ENCODE data around the gene HKDC1.

HKDC1 gene

DNA sequence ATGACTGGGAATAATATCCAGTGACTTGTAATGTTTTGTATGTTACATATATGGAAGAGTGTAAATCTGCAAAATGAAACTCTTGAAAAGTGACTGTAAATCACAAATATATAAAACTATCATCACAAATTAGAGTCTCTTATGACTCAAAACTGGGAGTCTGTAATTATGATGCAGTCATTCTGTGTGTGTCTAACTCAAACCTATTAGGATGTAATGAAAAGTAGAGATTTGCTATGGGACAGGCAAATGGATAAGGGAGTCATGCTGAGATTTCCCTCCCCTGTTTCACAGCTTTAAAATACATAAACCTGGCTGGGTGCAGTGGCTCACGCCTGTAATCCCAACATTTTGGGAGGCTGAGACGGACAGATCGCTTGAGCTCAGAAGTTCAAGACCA, 8.6 kb upstream of the HKDC1 start:
- H3K27me3 ChIP-seq = no peaks in the 10 kb centered on the region
- H3K36me3 ChIP-seq = peaks cover 12% of the 10 kb centered on the region
- H3K27ac ChIP-seq = no peak overlapping the region
- TF ChIP-seq, protein P1, sequence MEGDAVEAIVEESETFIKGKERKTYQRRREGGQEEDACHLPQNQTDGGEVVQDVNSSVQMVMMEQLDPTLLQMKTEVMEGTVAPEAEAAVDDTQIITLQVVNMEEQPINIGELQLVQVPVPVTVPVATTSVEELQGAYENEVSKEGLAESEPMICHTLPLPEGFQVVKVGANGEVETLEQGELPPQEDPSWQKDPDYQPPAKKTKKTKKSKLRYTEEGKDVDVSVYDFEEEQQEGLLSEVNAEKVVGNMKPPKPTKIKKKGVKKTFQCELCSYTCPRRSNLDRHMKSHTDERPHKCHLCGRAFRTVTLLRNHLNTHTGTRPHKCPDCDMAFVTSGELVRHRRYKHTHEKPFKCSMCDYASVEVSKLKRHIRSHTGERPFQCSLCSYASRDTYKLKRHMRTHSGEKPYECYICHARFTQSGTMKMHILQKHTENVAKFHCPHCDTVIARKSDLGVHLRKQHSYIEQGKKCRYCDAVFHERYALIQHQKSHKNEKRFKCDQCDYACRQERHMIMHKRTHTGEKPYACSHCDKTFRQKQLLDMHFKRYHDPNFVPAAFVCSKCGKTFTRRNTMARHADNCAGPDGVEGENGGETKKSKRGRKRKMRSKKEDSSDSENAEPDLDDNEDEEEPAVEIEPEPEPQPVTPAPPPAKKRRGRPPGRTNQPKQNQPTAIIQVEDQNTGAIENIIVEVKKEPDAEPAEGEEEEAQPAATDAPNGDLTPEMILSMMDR (IDR thresholded peaks at IDR 0.05) = no peak
- H3K4me3 ChIP-seq (ENCODE audit: low read depth in 1 of 2, low read length in 1 of 2) = no peak overlapping the region
- H3K9me3 ChIP-seq = no peaks in the 10 kb centered on the region
- H3K4me1 ChIP-seq (ENCODE audit: control insufficient read depth in 1 of 2, insufficient read depth in 1 of 2, low read depth in 1 of 2, low read length in 1 of 2) = peaks cover 16 to 20% of the 10 kb centered on the region in 2 experiments

DNA sequence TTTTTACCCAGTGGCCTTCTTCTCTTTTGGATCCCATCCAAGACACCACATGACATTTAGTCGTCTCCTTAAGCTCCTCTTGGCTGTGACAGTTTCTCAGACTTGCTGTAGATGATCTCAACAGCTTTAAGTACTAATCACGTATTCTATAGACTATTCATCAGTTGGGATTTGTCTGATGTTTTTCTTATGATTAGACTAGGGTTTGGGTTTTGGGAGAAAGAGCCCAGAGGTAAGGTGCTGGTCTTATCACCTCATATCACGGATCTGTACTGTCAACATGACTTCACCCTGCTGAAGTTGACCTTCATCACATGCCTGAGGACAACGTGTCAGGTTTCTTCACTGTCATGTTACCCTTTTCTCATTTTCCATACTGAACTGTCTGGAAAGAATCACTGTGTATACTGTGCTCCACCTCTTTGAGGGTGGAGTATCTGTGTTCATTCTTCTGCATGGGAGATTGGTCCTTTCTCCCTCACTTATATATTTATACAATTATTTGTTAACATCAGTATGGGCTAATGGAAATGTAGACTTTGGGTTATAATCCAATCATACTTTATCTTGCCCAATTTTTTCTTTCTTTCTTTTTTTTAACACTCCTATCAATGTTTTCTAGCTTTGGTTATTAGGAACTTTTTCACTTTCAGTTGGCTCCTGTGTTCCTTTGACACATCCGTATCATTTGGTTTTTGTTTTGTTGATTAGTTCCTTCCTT, 6.4 kb upstream of the HKDC1 start:
- no peaks in the 10 kb centered on the region for H3K27me3 ChIP-seq
- TF ChIP-seq, protein P1 (IDR thresholded peaks at IDR 0.05) = no peak
- peaks cover 16 to 20% of the 10 kb centered on the region in 2 experiments for H3K4me1 ChIP-seq (ENCODE audit: control insufficient read depth in 1 of 2, insufficient read depth in 1 of 2, low read depth in 1 of 2, low read length in 1 of 2)
- no peak overlapping the region for H3K27ac ChIP-seq
- H3K9me3 ChIP-seq = no peaks in the 10 kb centered on the region
- no peak overlapping the region for H3K4me3 ChIP-seq (ENCODE audit: low read depth in 1 of 2, low read length in 1 of 2)
- H3K36me3 ChIP-seq = no peaks in the 10 kb centered on the region

DNA sequence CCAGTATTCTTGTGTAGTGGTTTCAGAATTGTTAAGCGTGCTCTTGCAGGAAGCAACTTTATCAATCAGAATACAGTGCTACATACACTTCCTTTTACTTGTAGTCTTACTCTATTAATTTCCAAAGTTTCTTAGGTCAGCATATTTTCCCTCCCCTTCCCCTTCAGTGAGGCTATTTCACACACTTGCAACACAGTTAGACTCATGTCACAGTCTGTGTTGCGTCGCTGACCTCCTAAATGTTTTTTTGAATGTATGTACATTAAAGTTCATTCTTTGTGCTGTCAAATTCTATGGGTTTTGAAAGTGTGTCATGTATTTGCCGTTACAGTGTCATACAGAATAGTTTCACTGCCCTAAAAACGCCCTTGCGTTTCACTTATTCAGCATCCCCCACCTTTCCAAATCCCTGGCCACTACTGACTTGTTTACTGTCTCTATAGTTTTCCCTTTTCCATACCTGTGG, 5.4 kb upstream of the HKDC1 start:
- Histone ChIP-seq H3K27ac (peak overlapping the region; percentile 60), H3K36me3 (no peaks in the 10 kb centered on the region), H3K27me3 (no peaks in the 10 kb centered on the region), H3K4me1 (ENCODE audit: control insufficient read depth in 1 of 2, insufficient read depth in 1 of 2, low read depth in 1 of 2, low read length in 1 of 2) (peaks cover 16 to 20% of the 10 kb centered on the region in 2 experiments), H3K9me3 (no peaks in the 10 kb centered on the region), H3K4me3 (ENCODE audit: low read depth in 1 of 2, low read length in 1 of 2) (peak overlapping the region in 1 of 2 experiments; percentile 25)
- TF ChIP-seq, protein P1 (IDR thresholded peaks at IDR 0.05) = no peak

DNA sequence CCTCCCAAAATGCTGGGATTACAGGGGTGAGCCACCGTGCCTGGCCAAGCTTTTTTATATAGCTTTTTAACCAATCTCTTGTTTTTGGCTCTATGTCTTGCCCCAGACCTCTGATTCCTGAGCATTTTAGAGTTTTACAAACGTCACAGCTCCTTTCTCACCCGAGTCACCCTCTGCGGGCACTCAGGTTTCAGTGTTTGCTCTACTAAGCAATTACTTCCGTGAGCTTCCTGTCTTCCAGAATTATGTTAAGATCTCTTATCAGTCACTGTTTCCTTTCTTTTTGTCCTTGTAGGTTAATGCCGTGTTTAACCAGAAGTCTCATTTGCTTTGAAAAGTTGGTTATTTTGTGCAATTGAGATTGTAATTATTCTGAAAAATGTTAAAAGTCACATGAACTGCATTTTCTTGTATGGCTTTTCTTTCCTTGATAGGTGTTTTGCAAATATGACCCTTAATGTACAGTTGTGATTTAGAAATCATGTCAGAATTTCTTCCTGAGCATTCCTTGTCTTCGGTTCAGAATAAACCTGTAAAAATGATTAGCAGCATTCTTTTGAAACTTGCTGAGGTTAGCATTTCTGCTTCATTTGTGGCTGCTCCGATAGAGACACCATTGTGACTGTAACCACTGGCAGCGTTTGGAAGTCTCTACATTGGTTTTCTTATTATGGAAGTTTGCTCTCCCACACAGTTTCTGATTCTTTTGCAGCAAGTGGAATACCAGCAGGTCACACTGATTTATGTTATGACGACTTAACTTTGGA, 4.5 kb upstream of the HKDC1 start:
- no peaks in the 10 kb centered on the region for H3K27me3 ChIP-seq
- H3K4me3 ChIP-seq (ENCODE audit: low read depth in 1 of 2, low read length in 1 of 2) = peak overlapping the region in 1 of 2 experiments; percentile 25
- H3K36me3 ChIP-seq = no peaks in the 10 kb centered on the region
- H3K4me1 ChIP-seq (ENCODE audit: control insufficient read depth in 1 of 2, insufficient read depth in 1 of 2, low read depth in 1 of 2, low read length in 1 of 2) = peaks cover 16 to 20% of the 10 kb centered on the region in 2 experiments
- TF ChIP-seq, protein P1 (IDR thresholded peaks at IDR 0.05) = no peak
- H3K27ac ChIP-seq = peak overlapping the region; percentile 60
- H3K9me3 ChIP-seq = no peaks in the 10 kb centered on the region

DNA sequence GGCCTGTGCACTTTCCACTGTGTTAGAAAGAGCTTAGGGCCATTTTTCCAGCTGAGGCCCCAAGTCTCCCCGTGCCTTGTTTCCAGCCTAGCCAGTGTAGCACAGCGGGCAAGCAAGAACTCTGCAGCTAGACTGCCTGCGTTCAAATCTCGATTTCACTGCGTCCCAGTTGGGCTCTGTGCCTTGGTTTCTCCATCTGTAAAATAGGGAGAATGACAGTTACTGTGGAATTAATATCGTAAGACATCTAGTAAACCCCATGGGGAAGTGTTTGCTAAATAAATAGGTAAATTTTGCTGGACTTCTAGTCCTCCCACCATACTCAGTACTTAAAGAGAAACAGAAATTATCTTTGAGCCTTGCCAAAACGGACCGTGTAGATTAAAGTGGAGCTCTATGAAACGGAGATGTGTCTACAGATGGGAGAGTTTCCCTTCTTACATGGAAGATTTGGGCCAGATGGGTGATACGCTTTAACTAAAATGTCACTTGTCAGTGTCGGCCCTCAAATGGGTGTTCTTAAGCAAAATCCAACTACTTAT, 3.5 kb upstream of the HKDC1 start:
- Histone ChIP-seq H3K36me3 (no peaks in the 10 kb centered on the region), H3K4me3 (ENCODE audit: low read depth in 1 of 2, low read length in 1 of 2) (no peak overlapping the region), H3K27ac (no peak overlapping the region), H3K9me3 (no peaks in the 10 kb centered on the region), H3K27me3 (no peaks in the 10 kb centered on the region), H3K4me1 (ENCODE audit: control insufficient read depth in 1 of 2, insufficient read depth in 1 of 2, low read depth in 1 of 2, low read length in 1 of 2) (peaks cover 16 to 20% of the 10 kb centered on the region in 2 experiments)
- TF ChIP-seq, protein P1 (IDR thresholded peaks at IDR 0.05) = no peak
